Measurements from ENCODE around the gene AMOTL1. TPM values are rescaled to one million over a fixed set of nuclear protein-coding genes. Genes with fewer than 3 reads are reported as not detected.
"Not testable (repeated sequence)": the region's sequence is repeated elsewhere in the genome, so short reads cannot be mapped to it uniquely, and the experiment has no call there.

Gene AMOTL1
- total RNA-seq, 1 experiment from 2014 or later, result 8.7 TPM

DNA sequence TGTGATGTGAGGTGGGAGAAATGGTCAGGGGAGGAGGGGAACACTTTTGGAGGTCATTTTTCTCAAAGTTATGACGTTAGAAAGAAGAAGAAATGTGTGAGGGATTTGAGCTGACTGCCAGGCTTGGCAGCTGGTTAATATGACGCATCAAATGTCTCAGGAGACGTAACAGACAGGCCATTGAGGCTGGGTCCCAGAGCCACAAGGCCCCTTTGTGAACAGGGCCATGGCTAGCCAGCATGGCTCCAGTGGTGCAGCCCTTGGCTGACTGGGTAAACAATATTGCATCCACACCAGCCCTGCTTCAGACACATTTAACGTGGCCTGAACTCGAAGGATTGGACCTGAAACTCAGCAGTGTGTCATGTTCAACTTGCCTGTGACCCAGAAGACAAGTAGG lies 34.3 kb downstream of the AMOTL1 start:
- in situ Hi-C loops (cut with HindIII; ENCODE audit: low pct_unique_long_range_greater_than_20kb, low sequenced_read_pairs), result no loop called here
- DNase-seq (ENCODE audit: low read depth), result no peak

DNA sequence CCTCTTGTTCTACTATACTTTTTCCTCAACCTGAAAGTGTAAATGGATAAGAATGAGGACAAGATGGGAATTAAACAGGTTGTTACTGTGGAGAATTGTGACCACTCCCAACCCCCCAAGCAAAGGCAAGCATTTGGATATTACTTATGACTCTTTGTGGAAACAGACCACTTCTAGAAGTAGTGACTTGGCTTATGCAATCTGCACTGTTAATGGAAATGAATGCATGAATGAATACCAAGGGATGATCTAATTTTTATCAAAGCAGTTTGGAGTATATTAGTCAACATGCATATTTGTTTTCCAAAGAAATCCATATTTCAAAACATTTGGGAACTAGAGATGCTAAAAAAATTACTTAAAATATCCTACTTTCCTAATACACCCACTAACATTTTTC lies 35.3 kb downstream of the AMOTL1 start:
- in situ Hi-C loops (cut with HindIII; ENCODE audit: low pct_unique_long_range_greater_than_20kb, low sequenced_read_pairs), result no loop called here
- DNase-seq (ENCODE audit: low read depth), result no peak

DNA sequence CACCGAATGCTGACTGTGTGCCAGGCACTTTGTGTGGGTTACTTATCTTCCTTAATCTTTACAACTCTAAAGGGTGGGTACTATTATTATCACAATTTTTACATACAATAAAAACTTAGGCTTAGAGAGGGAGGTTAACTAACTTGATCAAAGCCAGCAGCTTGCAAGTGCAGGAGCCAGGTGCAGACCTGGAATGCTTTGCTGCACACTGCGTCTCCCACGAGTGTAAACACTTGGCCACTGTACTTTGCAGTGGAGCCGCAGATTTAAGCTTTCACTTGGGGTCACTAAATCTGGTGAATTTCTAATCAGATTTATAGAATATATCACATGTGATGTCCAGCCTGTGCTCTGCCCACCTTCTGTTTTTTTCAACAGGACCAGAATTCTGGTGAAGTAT lies 36.7 kb downstream of the AMOTL1 start:
- DNase-seq (ENCODE audit: low read depth), result no peak
- in situ Hi-C loops (cut with HindIII; ENCODE audit: low pct_unique_long_range_greater_than_20kb, low sequenced_read_pairs), result no loop called here

DNA sequence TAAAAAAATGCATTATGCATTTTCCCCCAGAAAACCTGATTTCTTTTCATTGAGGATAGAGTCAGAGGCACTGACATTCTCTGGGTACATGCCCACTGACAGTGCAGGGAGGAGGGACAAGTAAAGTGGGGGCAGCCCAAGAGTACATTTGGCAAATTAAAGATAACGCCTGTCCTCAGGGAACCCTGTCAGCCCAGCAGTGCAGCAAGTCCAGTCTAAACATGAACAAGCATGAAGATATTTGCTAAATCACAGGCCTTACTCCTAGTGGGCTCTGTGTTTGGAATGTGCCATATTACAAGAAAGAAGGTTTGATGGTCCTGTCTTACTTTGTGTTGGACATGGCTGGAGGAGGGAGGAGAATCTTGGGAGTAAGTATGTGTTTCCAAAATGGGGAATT lies 37.9 kb downstream of the AMOTL1 start:
- DNase-seq (ENCODE audit: low read depth), result no peak
- in situ Hi-C loops (cut with HindIII; ENCODE audit: low pct_unique_long_range_greater_than_20kb, low sequenced_read_pairs), result no loop called here

DNA sequence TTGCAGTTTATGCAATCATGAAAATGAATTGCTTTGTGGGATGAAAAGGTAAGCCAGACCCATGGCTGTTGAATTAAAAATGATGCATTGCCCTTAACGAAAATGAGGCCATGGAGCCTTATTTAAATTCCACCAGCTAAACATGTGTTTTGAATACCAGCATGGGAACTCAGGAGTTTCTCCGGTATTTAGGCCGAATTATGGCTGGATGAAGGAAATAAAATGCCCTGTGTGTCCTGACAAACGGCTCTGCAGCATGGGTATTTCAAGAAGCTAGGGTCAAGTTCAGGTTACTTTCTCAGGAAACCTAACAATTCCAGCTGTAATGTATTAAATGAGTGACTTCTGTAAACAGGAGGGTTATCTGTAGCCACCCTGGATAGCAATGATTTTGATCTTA lies 38.3 kb downstream of the AMOTL1 start:
- in situ Hi-C loops (cut with HindIII; ENCODE audit: low pct_unique_long_range_greater_than_20kb, low sequenced_read_pairs), result no loop called here
- DNase-seq (ENCODE audit: low read depth), result no peak

DNA sequence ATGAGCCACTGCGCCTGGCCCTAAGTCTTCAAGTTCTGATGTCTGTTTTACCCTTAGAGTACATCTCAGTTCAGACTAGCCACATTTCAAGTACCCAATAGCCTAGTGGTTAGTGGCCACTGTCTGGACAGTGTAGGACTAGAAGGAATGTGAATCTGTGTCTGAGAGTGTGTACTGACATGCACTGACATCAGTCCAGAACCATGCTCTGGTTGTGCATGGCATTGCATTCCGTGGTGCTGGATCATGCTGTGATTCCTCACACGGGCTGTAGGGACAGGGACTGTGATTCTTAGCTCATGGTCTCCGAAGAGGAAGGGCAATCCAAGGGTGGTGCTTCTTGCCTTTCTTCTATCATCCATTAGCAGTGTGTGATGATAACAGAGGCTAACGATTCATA lies 41.1 kb downstream of the AMOTL1 start:
- no peak for DNase-seq (ENCODE audit: low read depth)
- in situ Hi-C loops (cut with HindIII; ENCODE audit: low pct_unique_long_range_greater_than_20kb, low sequenced_read_pairs), result no loop called here

DNA sequence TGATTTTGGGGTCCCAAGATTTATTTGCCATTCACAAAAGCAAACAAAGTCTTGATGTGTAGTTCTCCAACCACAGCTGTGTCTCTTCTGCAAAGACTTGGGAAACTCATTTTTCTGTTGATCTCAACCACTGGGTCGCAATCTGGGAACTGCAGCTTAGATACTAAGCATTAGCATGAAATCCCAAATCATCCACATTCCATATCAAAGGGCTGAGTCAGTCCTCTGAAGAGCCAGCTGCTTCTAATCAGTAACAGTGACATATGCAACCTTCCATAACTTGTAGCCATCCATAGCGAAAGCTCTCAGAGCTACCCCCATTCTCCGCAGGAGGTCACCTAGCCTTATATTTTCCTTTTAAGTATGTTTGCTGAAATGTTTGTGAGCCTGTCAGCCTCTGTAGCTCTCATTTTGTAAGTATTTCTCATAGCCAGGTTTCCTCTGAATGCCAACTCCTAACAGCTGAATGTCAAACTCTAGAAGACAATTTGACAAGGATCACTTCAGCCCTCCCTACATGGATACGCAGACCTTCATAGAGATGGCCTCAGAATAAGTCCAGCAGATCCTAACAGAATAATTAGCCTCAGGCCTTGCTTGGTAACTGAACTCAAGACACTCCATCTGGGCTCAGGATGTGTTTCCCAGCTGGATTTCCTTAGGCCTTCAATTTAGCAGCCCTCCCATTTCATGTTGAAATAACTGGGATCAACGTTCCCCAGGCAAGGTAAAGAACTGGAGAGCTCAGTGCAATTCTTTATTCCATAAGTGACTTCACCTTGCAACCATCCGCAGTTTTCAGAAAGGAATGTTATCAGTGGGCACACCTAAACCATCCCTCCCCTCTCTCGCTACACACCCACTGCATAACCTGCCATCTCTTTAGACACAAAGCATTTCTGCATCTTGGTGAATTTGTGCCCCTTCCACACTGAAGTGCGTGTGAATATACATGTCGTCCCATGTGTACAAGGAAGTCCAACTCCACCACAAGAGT lies 44.9 kb downstream of the AMOTL1 start:
- DNase-seq (ENCODE audit: low read depth); in situ Hi-C loops (cut with HindIII; ENCODE audit: low pct_unique_long_range_greater_than_20kb, low sequenced_read_pairs): not testable (repeated sequence)

DNA sequence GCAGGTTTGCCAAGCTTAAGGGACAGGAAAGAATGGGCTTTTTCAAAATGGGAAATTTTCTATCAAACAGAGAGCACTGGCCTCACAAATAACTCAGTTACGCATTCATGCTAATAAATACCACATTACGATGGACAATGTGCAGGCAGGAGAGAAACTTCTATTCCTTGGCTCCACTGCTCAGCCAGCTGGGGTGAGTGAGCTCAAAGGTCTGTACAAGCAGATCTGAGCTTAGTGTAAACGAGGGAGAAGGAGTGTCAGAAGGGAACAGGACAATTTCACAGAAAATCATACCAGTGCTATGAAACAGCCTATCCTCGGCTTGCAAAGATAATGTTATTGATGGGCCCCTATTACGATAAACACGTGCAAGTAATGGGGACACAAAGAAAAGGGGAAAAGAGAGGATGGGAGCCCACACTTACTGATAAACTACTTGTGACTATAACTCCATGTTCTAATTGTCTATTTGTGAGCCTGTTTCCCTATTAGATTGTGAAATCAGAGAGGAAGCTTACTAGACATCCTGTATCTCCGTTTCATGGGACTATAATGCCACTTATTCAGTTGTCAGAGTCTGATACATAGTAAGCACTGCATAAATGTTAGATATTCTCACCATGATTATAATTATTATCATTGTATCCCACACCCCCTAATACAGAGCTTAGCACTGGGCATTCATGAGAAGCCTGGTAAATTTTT lies 46.3 kb downstream of the AMOTL1 start:
- in situ Hi-C loops (cut with HindIII; ENCODE audit: low pct_unique_long_range_greater_than_20kb, low sequenced_read_pairs), result no loop called here
- DNase-seq (ENCODE audit: low read depth), result no peak

DNA sequence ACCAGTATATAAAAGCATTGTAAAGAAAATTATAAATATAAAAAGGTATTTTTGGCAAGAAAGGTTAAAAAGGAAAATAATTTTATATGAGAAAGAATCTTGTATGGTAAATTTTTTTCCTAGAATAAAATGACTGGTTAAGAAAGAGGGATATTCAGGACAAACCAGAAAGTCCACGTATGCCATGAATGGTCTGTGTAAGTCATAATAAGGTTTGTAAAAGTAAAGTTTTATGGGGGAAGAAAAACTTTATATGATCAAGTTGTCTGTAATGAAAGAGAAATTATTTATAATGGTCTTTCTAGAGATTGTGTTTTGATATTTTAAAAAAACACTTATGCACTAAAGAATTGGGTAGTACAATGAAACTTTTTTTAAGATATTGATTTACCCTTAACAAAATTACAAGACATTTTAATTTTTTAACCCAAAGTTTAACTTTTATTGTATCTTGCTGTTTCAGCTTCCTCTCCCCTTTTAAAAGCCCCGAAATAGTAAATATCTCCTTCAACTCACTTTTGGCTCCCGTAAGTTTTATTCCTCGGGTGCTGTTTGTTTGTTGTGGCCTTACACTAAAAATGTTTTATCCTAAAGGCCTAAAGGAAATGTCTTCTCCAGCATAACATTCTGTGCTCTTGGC lies 47.7 kb downstream of the AMOTL1 start:
- peak; percentile 15 for DNase-seq (ENCODE audit: low read depth)
- in situ Hi-C loops (cut with HindIII; ENCODE audit: low pct_unique_long_range_greater_than_20kb, low sequenced_read_pairs), result no loop called here

DNA sequence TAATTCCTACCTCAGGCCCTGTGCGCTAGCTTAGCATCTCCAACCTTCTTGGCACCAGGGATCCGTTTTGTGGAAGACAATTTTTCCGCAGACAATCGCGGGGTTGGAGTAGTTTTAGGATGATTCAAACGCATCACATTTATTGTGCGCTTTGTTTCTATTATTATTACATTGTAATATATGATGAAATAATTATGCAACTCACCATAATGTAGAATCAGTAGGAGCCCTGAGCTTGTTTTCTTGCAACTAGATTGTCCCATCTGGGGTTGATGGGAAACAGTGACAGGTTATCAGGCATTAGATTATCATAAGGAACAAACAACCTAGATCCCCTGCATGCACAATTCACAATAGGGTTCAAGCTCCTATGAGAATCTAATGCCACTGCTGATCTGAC lies 52.3 kb downstream of the AMOTL1 start:
- in situ Hi-C loops (cut with HindIII; ENCODE audit: low pct_unique_long_range_greater_than_20kb, low sequenced_read_pairs), result no loop called here
- DNase-seq (ENCODE audit: low read depth), result no peak

DNA sequence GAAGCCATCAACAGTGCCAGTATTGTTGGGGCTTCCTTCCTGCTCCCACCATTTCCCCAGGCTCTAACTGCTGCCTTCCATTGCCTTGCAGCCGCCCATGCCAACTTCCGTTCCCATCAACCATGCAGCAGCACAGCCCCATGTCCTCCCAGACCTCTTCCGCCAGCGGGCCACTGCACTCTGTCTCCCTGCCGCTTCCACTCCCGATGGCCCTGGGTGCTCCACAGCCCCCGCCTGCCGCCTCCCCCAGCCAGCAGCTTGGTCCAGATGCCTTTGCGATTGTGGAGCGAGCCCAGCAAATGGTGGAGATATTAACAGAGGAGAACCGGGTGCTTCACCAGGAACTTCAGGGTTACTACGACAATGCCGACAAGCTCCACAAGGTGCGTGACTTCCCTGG lies 53.3 kb downstream of the AMOTL1 start:
- no peak for DNase-seq (ENCODE audit: low read depth)
- in situ Hi-C loops (cut with HindIII; ENCODE audit: low pct_unique_long_range_greater_than_20kb, low sequenced_read_pairs), result no loop called here

DNA sequence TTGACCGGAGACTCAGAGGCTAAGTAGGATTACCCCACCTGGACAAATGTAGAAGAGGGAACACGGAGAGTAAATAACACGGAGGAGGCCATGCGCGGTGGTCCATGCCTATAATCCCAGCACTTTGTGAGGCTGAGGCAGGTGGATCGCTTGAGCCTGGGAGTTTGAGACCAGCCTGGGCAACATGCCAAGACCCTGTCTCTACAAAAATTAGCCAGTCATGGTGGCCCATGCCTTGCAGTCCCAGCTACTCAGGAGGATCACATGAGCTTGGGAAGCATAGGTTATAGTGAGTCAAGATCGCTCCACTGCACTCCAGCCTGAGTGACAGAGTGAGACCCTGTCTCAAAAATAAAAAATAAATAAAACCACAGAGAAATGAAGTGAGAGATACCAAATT lies 53.9 kb downstream of the AMOTL1 start:
- DNase-seq (ENCODE audit: low read depth), result no peak
- in situ Hi-C loops (cut with HindIII; ENCODE audit: low pct_unique_long_range_greater_than_20kb, low sequenced_read_pairs), result no loop called here

DNA sequence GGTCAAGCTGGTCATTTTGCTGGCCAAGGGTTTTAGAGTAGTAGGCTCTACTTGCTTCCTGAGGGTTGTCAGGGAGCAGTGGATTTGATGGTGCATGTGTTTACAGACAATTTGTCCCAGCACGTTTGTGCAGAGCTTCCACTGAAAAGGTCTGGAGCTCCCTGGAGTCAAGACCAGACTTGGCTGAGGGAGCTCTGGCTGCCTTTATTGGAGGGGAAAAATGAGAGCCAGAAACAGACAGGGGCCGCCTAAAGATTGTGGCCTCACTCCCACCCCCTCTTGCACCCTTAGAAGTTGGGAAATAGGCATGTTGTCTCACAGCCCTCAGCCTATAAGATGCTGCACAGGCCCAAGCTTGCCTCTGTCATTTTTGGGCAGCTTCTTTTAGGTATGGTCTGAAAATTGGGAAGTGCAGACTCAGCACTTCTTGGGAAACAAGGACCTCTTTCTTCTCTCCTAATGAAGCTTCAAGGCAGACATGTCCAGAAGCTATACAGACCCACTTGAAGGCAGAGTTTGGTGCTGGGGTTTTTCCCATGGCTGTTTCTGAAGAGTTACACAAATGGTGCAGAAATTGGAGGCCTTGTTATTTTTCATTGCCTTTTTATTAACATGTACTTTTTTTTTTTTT lies 55.1 kb downstream of the AMOTL1 start:
- DNase-seq (ENCODE audit: low read depth), result no peak
- in situ Hi-C loops (cut with HindIII; ENCODE audit: low pct_unique_long_range_greater_than_20kb, low sequenced_read_pairs), result no loop called here

DNA sequence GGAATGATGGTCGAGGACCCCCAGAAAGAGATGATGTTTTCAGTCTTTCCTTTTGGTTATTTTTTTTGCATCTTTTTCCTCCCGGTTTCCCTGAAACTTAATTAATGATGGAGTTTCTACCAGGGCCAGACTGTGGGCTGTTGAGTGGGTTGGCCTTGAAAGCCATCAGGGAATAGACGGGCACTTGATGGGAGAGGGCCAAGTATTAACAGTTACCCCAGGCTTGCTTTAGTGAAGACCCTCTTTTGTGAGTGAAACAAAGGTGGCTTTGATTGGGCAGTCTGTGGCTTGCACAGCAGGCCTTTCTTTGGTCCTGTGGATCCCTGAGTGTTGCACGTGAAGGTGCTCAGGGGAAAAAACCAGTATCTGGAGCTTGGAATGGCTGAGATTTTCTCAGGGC lies 56.9 kb downstream of the AMOTL1 start:
- no peak for DNase-seq (ENCODE audit: low read depth)

DNA sequence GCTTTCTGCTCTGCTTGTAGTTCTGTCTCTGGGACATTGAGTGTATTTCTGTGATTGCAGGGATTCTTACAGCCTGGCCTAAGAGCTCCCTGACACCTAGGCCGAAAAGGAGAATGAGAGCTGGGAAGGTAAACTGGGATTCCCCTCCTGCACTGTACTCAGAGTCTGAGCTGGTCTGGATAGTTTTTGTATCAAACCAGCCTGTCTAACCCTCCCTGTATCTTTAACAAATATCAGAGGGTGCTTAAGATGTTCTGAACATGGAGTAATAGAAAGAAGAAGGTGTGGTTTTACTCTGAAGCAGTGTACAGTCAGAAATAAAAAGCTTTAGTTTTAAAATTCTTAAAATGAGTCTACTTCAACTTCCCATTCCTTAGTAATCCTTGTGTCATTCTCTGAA lies 57.3 kb downstream of the AMOTL1 start:
- in situ Hi-C loops (cut with HindIII; ENCODE audit: low pct_unique_long_range_greater_than_20kb, low sequenced_read_pairs), result no loop called here
- no peak for DNase-seq (ENCODE audit: low read depth)

More for the DNA sequence above, 56.9 kb downstream of the AMOTL1 start:
- in situ Hi-C loops (cut with HindIII; ENCODE audit: low pct_unique_long_range_greater_than_20kb, low sequenced_read_pairs), result no loop called here

DNA sequence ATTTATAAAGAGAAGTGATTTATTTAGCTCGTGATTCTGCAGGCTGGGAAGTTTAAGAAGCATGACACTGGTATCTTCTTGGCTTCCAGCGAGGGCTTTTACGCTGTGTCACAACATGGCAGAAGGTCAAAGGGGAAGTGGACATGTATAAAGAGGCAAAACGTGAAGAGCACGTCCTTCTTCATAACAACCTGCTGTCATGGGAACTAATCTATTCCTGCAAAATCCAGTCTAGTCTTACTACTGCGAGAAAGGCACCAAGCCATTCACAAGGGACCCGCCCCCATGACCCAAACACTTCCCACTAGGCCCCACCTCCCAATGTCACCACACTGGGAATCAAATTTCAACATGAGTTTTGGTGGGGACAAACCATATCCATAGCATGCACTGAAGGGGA lies 58.3 kb downstream of the AMOTL1 start:
- in situ Hi-C loops (cut with HindIII; ENCODE audit: low pct_unique_long_range_greater_than_20kb, low sequenced_read_pairs), result no loop called here
- DNase-seq (ENCODE audit: low read depth), result no peak

DNA sequence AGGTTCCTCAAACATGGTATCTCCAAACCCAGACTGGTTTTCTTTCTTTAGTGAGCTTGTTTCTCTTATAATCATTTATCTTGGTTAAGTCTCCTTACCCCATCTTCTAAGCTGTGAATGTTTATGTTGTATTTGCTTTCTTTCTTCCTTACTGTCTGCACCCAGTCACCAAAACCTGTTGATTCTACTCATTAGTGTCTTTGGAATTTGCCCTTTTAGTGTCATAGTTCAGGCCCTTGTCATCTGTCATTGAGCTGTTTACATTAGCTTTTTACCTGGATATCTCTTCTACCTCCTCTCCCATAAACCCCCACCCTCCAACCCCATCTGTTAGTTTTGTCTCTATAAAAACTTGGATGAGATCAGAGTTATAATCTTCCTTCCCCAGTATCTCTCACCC lies 59.9 kb downstream of the AMOTL1 start:
- no peak for DNase-seq (ENCODE audit: low read depth)
- in situ Hi-C loops (cut with HindIII; ENCODE audit: low pct_unique_long_range_greater_than_20kb, low sequenced_read_pairs), result no loop called here

DNA sequence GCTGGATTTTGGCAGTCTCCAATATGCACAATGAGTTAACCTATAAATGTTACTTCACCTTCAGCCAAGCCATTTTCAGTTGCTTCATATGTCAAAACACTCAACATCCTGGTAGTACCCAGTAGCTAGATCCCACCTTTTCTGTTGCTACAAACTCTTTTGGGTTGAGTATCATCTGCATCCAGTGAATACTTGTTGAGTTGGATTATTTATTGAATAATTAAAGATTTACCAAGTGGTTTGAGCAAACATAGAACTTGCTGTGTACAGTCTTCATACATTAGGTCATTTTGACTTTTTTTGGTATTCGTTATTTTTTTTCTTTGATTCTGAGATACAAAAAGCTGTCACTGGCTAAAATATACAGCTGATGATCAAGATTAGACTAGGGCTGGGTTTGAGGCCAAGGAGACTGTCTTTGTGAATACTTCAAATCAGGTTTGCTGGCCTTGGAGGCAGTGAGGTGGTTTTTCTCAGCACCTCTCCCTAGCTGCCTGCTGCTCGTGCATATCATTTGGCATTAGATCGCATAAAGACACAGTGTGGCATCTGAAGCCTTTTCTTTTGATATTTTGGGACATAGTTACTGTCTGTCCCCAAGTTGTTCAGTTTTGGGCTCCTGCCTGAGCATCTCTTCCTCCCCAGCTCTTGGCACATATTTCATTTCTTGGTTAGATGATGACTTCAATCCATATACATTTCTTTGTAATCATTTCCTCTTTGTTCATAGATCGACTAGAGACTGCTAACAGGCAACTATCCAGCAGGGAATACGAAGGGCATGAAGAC lies 62.8 kb downstream of the AMOTL1 start:
- no peak for DNase-seq (ENCODE audit: low read depth)
- in situ Hi-C loops (cut with HindIII; ENCODE audit: low pct_unique_long_range_greater_than_20kb, low sequenced_read_pairs), result no loop called here
